ENCODE measurements around the gene HDAC10. TPM values are rescaled to one million over a fixed set of nuclear protein-coding genes. Genes with fewer than 3 reads are reported as not detected.

Gene HDAC10
- total and polyA plus RNA-seq, 2 donors = 11.6 to 61.6 TPM

DNA sequence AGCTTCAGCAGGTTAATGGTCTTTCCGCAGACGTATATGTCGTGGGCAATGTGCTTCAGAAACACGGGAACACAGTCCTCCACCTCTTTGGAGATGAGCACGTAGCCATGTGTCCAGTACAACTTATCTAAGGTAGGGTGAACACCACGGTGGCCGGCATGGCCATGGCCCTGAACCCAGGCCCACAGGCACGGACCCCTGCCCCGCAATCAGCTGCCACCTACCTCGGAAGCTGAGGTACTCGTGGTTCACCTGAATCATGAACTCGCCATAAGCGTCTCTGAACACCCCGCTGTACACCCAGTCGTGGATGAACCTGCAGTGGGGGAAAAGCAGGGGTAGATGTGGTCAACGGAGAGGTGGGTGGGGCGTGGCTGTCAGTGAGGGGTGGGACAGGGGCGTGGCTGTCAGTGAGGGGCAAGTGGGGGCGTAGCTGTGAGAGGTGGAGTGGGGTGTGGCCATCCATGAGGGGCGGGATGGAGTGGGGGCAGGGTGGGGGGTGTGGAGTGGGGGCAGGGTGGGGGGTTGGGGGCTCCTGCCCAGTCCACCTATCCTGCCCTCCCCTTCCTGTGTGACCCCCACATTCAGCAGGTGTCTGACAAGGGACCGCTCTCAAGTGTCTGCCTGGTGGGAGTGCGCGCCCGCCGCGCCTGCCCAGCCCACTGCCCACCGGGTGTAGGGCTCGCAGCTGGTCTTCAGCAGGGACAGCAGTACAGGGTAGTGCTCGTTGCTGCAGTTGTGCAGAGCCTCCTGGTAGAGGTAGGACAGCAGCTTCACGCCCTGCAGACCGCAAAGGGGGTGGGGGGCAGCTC lies 24.8 kb downstream of the HDAC10 start:
- H3K36me3 ChIP-seq (ENCODE audit: control insufficient read depth in 2 of 2, insufficient read depth in 2 of 2, low read length in 1 of 2) = peaks cover 59 to 82% of the 10 kb centered on the region in 2 donors
- no peak overlapping the region for H3K27ac ChIP-seq (ENCODE audit: low read depth in 1 of 2, low read length in 1 of 2)
- H3K4me1 ChIP-seq (ENCODE audit: control insufficient read depth in 2 of 2, insufficient read depth in 2 of 2, low read length in 2 of 2) = no peaks in the 10 kb centered on the region
- DNase-seq (ENCODE audit: low read depth in 6 of 9, low spot score in 9 of 9) = no peak
- 97% methylated on average over 31 of the region's 31 CpGs for WGBS
- no peak overlapping the region for H3K4me3 ChIP-seq (ENCODE audit: low read length in 2 of 2)
- no peaks in the 10 kb centered on the region for H3K9me3 ChIP-seq (ENCODE audit: control insufficient read depth in 2 of 2, insufficient read depth in 1 of 2, low read length in 1 of 2)
- no peaks in the 10 kb centered on the region for H3K27me3 ChIP-seq (ENCODE audit: control insufficient read depth in 2 of 2, insufficient read depth in 1 of 2, low read length in 1 of 2)

DNA sequence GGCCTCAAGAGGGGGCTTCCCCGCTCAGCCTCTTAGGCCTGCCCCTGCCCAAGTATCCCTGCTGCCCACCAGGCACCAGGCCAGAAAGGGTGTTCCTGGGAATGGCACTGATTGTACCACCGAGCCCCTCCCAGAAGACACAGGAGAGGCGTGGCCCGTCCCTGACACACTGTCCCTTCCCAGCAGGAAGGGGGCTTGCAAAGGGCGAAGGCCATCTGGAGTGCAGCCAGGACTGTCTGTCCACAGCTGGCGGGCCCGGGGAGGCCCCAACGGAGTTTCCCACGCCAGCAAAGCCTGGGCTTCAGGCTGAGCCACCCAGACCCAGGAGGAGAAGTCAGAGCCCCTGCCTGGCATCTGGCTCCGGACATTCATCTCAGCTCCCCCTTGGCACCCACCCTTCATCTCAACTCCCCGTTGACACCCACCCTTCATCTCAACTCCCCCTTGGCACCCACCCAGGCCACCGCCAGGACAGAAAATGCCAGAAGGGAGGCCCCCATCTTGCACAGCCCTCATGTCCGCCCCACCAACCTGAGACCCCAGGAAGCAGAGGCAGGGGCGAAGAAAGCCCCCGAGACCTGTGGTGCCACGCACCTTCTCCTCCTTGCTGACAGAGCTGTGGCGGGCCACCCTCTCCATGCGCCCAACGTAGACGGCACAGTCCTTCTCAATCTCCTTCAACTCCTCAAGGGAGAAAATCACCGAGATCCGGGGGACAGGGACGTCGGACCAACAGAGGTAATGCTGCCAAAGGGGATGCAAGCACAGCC lies 25.7 kb downstream of the HDAC10 start:
- Histone ChIP-seq H3K4me1 (ENCODE audit: control insufficient read depth in 2 of 2, insufficient read depth in 2 of 2, low read length in 2 of 2) (no peaks in the 10 kb centered on the region), H3K9me3 (ENCODE audit: control insufficient read depth in 2 of 2, insufficient read depth in 1 of 2, low read length in 1 of 2) (no peaks in the 10 kb centered on the region), H3K27me3 (ENCODE audit: control insufficient read depth in 2 of 2, insufficient read depth in 1 of 2, low read length in 1 of 2) (no peaks in the 10 kb centered on the region), H3K4me3 (ENCODE audit: low read length in 2 of 2) (no peak overlapping the region), H3K36me3 (ENCODE audit: control insufficient read depth in 2 of 2, insufficient read depth in 2 of 2, low read length in 1 of 2) (peaks cover 68 to 88% of the 10 kb centered on the region in 2 donors), H3K27ac (ENCODE audit: low read depth in 1 of 2, low read length in 1 of 2) (no peak overlapping the region)
- WGBS = 97% methylated on average over 24 of the region's 24 CpGs
- no peak for DNase-seq (ENCODE audit: low read depth in 6 of 9, low spot score in 9 of 9)

DNA sequence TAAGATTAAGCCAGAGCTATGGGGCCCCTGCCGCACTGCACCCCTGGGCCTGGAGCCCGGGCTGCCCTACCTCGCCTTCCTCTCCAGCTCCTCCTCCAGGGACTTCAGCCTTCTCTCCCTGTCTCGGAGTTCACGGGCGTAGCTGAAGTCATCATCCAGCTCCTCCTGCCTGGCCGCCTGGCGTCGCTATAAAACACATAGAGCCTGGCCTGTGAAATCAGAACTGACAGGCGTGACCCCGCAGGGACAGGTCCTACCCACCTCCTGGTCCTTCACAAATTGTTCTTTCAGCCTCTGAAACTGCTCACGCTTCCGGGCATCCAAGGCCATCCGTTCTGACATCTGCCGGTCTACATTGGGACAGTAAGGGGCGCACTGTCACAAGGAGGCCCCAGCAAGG lies 27.0 kb downstream of the HDAC10 start:
- Histone ChIP-seq H3K27me3 (ENCODE audit: control insufficient read depth in 2 of 2, insufficient read depth in 1 of 2, low read length in 1 of 2) (no peaks in the 10 kb centered on the region), H3K36me3 (ENCODE audit: control insufficient read depth in 2 of 2, insufficient read depth in 2 of 2, low read length in 1 of 2) (peaks cover 76 to 93% of the 10 kb centered on the region in 2 donors), H3K9me3 (ENCODE audit: control insufficient read depth in 2 of 2, insufficient read depth in 1 of 2, low read length in 1 of 2) (no peaks in the 10 kb centered on the region), H3K27ac (ENCODE audit: low read depth in 1 of 2, low read length in 1 of 2) (no peak overlapping the region), H3K4me3 (ENCODE audit: low read length in 2 of 2) (no peak overlapping the region), H3K4me1 (ENCODE audit: control insufficient read depth in 2 of 2, insufficient read depth in 2 of 2, low read length in 2 of 2) (no peaks in the 10 kb centered on the region)
- no peak for DNase-seq (ENCODE audit: low read depth in 6 of 9, low spot score in 9 of 9)
- 99% methylated on average over 16 of the region's 16 CpGs for WGBS

GRCh38 chr22:50222508-50222907 lies 28.6 kb downstream of the HDAC10 start:
- 97% methylated on average over 8 of the region's 8 CpGs for WGBS
- DNase-seq (ENCODE audit: low read depth in 6 of 9, low spot score in 9 of 9) = no peak

GRCh38 chr22:50221410-50222300 lies 29.4 kb downstream of the HDAC10 start:
- no peak overlapping the region for H3K4me3 ChIP-seq (ENCODE audit: low read length in 2 of 2)
- WGBS = 96% methylated on average over 19 of the region's 19 CpGs

More at GRCh38 chr22:50222508-50222907, 28.6 kb downstream of the HDAC10 start:
- peaks cover 0 to 1% of the 10 kb centered on the region in 2 donors for H3K9me3 ChIP-seq (ENCODE audit: control insufficient read depth in 2 of 2, insufficient read depth in 1 of 2, low read length in 1 of 2)
- H3K27me3 ChIP-seq (ENCODE audit: control insufficient read depth in 2 of 2, insufficient read depth in 1 of 2, low read length in 1 of 2) = no peaks in the 10 kb centered on the region
- H3K27ac ChIP-seq (ENCODE audit: low read depth in 1 of 2, low read length in 1 of 2) = no peak overlapping the region
- H3K4me3 ChIP-seq (ENCODE audit: low read length in 2 of 2) = no peak overlapping the region
- H3K36me3 ChIP-seq (ENCODE audit: control insufficient read depth in 2 of 2, insufficient read depth in 2 of 2, low read length in 1 of 2) = peaks cover 83 to 93% of the 10 kb centered on the region in 2 donors
- no peaks in the 10 kb centered on the region for H3K4me1 ChIP-seq (ENCODE audit: control insufficient read depth in 2 of 2, insufficient read depth in 2 of 2, low read length in 2 of 2)

GRCh38 chr22:50220603-50221409 lies 30.3 kb downstream of the HDAC10 start:
- Histone ChIP-seq H3K27ac (ENCODE audit: low read depth in 1 of 2, low read length in 1 of 2) (no peak overlapping the region), H3K4me1 (ENCODE audit: control insufficient read depth in 2 of 2, insufficient read depth in 2 of 2, low read length in 2 of 2) (no peaks in the 10 kb centered on the region), H3K36me3 (ENCODE audit: control insufficient read depth in 2 of 2, insufficient read depth in 2 of 2, low read length in 1 of 2) (peaks cover 89 to 95% of the 10 kb centered on the region in 2 donors), H3K9me3 (ENCODE audit: control insufficient read depth in 2 of 2, insufficient read depth in 1 of 2, low read length in 1 of 2) (peaks cover 0 to 1% of the 10 kb centered on the region in 2 donors), H3K27me3 (ENCODE audit: control insufficient read depth in 2 of 2, insufficient read depth in 1 of 2, low read length in 1 of 2) (no peaks in the 10 kb centered on the region), H3K4me3 (ENCODE audit: low read length in 2 of 2) (no peak overlapping the region)
- DNase-seq (ENCODE audit: low read depth in 6 of 9, low spot score in 9 of 9) = no peak
- WGBS = 97% methylated on average over 45 of the region's 45 CpGs

More at GRCh38 chr22:50221410-50222300, 29.4 kb downstream of the HDAC10 start:
- no peak for DNase-seq (ENCODE audit: low read depth in 6 of 9, low spot score in 9 of 9)
- Histone ChIP-seq H3K27me3 (ENCODE audit: control insufficient read depth in 2 of 2, insufficient read depth in 1 of 2, low read length in 1 of 2) (no peaks in the 10 kb centered on the region), H3K4me1 (ENCODE audit: control insufficient read depth in 2 of 2, insufficient read depth in 2 of 2, low read length in 2 of 2) (no peaks in the 10 kb centered on the region), H3K9me3 (ENCODE audit: control insufficient read depth in 2 of 2, insufficient read depth in 1 of 2, low read length in 1 of 2) (peaks cover 0 to 1% of the 10 kb centered on the region in 2 donors), H3K36me3 (ENCODE audit: control insufficient read depth in 2 of 2, insufficient read depth in 2 of 2, low read length in 1 of 2) (peaks cover 86 to 93% of the 10 kb centered on the region in 2 donors), H3K27ac (ENCODE audit: low read depth in 1 of 2, low read length in 1 of 2) (no peak overlapping the region)

DNA sequence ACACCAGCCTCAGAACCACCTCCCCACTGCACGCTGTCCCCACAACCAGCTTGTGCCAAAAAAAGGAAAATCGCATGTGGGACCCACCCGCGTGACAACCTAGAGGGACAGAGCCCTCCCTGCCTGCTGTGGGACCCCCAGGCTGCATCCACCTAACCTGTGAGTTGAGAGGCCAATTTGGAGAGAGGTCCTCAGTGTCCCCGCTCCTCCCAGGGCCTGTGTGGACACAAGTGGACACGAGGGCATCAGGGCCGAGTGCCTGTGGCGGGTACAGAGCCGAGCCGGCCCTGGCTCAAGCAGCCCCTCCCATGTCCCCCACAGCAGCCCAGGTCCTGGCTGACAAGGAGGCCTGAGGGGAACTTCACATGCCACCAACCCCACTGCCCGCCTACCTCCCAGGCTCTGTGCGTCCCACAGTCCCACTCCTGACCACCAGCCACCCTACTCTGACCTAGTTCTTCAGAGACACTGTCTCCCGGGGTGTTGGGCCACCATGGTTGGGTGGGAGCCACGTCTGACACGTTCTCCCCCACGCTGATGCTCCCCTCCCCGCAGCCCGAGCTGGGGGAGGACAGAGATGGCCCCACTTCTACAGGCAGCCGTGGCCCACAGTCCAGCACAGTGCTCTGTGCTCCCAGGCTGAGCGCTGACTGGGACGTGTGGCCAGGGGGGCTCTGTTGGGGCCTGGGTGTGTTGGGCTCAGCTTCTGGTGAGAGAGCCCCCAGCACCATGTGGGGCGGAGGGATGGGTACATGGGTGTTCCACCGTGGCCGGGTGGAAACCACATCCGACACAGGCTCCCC lies 31.1 kb downstream of the HDAC10 start:
- H3K4me3 ChIP-seq (ENCODE audit: low read length in 2 of 2) = no peak overlapping the region
- WGBS = 97% methylated on average over 25 of the region's 25 CpGs
- H3K9me3 ChIP-seq (ENCODE audit: control insufficient read depth in 2 of 2, insufficient read depth in 1 of 2, low read length in 1 of 2) = peaks cover 1 to 2% of the 10 kb centered on the region in 2 donors
- H3K36me3 ChIP-seq (ENCODE audit: control insufficient read depth in 2 of 2, insufficient read depth in 2 of 2, low read length in 1 of 2) = peaks cover 89 to 95% of the 10 kb centered on the region in 2 donors
- H3K4me1 ChIP-seq (ENCODE audit: control insufficient read depth in 2 of 2, insufficient read depth in 2 of 2, low read length in 2 of 2) = no peaks in the 10 kb centered on the region
- no peaks in the 10 kb centered on the region for H3K27me3 ChIP-seq (ENCODE audit: control insufficient read depth in 2 of 2, insufficient read depth in 1 of 2, low read length in 1 of 2)
- no peak overlapping the region for H3K27ac ChIP-seq (ENCODE audit: low read depth in 1 of 2, low read length in 1 of 2)
- DNase-seq (ENCODE audit: low read depth in 6 of 9, low spot score in 9 of 9) = no peak

All from thymus (tissue), 11 donors.